CD14-positive monocyte (primary cell): ENCODE measurements around the gene KRT72. TPM values are rescaled to one million over a fixed set of nuclear protein-coding genes. Genes with fewer than 3 reads are reported as not detected.

Source experiments
- DNase-seq, 3 donors: peaks; one replicate each; pipeline ENCODE4 v3.0.0-alpha.2; 2011 to 2022
- H2AFZ ChIP-seq: 2 replicates; pipeline ENCODE4 v1.6.0; 2012; ENCODE audit warnings: mild to moderate bottlenecking, low read depth, low read length, inconsistent platforms; ENCODE audit not compliant: insufficient read depth, poor library complexity, severe bottlenecking
- H3K27ac ChIP-seq, 2 donors: 1 replicate in 1 of 2; 2 replicates in 1 of 2; pipeline ENCODE4 v1.5.1; 2012 to 2013; ENCODE audit warnings: low read length in 2 of 2, control low read depth in 1 of 2, inconsistent platforms in 1 of 2, low read depth in 1 of 2, mild to moderate bottlenecking in 1 of 2
- H3K27me3 ChIP-seq, 2 donors: one replicate each; pipeline versions ENCODE4 v1.6.0 to v1.6.1; 2011 to 2013; ENCODE audit warnings: low read length in 2 of 2; ENCODE audit not compliant: control insufficient read depth in 2 of 2, insufficient read depth in 2 of 2
- H3K36me3 ChIP-seq, 2 donors: replicated peaks in 1 of 2; 1 replicate in 1 of 2; 2 replicates in 1 of 2; pipeline versions ENCODE4 v1.5.1 to v1.6.1; 2012 to 2013; ENCODE audit warnings: low read length in 2 of 2, control low read depth in 1 of 2, inconsistent platforms in 1 of 2, mild to moderate bottlenecking in 1 of 2; ENCODE audit not compliant: insufficient read depth in 2 of 2, control insufficient read depth in 1 of 2
- H3K4me1 ChIP-seq, 2 donors: 1 replicate in 1 of 2; 2 replicates in 1 of 2; pipeline versions ENCODE4 v1.5.1 to v1.6.1; 2012 to 2013; ENCODE audit warnings: low read length in 2 of 2, control low read depth in 1 of 2, inconsistent platforms in 1 of 2, mild to moderate bottlenecking in 1 of 2, moderate library complexity in 1 of 2; ENCODE audit not compliant: insufficient read depth in 2 of 2, control insufficient read depth in 1 of 2
- H3K4me2 ChIP-seq: replicated peaks from 2 replicates; pipeline ENCODE3; 2012; ENCODE audit warnings: low read length, moderate library complexity, mild to moderate bottlenecking; ENCODE audit not compliant: poor library complexity, severe bottlenecking; ENCODE audit errors: extremely low read depth
- H3K4me3 ChIP-seq, 3 experiments: fragments of 200-600 bp in 1 of 3; sonication (generic) in 1 of 3; replicated peaks in 1 of 3; 1 replicate in 2 of 3; 2 replicates in 1 of 3; pipeline ENCODE4 v1.5.1; 2011 to 2013; ENCODE audit warnings: low read length in 3 of 3, mild to moderate bottlenecking in 3 of 3, control low read depth in 2 of 3, low read depth in 2 of 3, inconsistent platforms in 1 of 3, moderate library complexity in 1 of 3
- H3K79me2 ChIP-seq: 2 replicates; pipeline ENCODE4 v1.6.0; 2012; ENCODE audit warnings: mild to moderate bottlenecking, control low read depth, inconsistent platforms, low read length, moderate library complexity; ENCODE audit not compliant: insufficient read depth
- H3K9ac ChIP-seq: 2 replicates; pipeline ENCODE4 v1.6.0; 2017; ENCODE audit warnings: low read length, mild to moderate bottlenecking; ENCODE audit not compliant: insufficient read depth, poor library complexity, severe bottlenecking
- H3K9me3 ChIP-seq, 2 donors: replicated peaks in 1 of 2; 1 replicate in 1 of 2; 2 replicates in 1 of 2; pipeline versions ENCODE4 v1.5.1 to v1.6.1; 2012 to 2013; ENCODE audit warnings: low read length in 2 of 2, control low read depth in 1 of 2; ENCODE audit not compliant: control insufficient read depth in 1 of 2, insufficient read depth in 1 of 2
- H4K20me1 ChIP-seq: 2 replicates; pipeline ENCODE4 v1.6.0; 2012; ENCODE audit warnings: mild to moderate bottlenecking, low read length, control low read depth, moderate library complexity; ENCODE audit not compliant: insufficient read depth
- H3K27ac Mint-ChIP-seq, 7 donors: one replicate each; pipeline ENCODE4 v1.8.0; 2020; ENCODE audit warnings: mild to moderate bottlenecking in 7 of 7, mixed read lengths in 7 of 7, moderate library complexity in 6 of 7, inconsistent platforms in 2 of 7
- H3K27me3 Mint-ChIP-seq, 3 donors: one replicate each; pipeline ENCODE4 v1.8.0; 2021 to 2022; ENCODE audit warnings: low read depth in 3 of 3, mild to moderate bottlenecking in 3 of 3, mixed read lengths in 3 of 3, moderate library complexity in 3 of 3, inconsistent platforms in 1 of 3
- H3K36me3 Mint-ChIP-seq, 2 donors: one replicate each; pipeline ENCODE4 v1.8.0; 2020; ENCODE audit warnings: mixed read lengths in 2 of 2, inconsistent platforms in 1 of 2, mild to moderate bottlenecking in 1 of 2
- H3K4me1 Mint-ChIP-seq: one replicate; pipeline ENCODE4 v1.8.0; 2020; ENCODE audit warnings: mild to moderate bottlenecking, mixed read lengths
- H3K4me3 Mint-ChIP-seq, 2 donors: one replicate each; pipeline ENCODE4 v1.8.0; 2020; ENCODE audit warnings: mild to moderate bottlenecking in 2 of 2, mixed read lengths in 2 of 2, moderate library complexity in 1 of 2
- H3K9me3 Mint-ChIP-seq, 7 donors: one replicate each; pipeline ENCODE4 v1.8.0; 2020 to 2022; ENCODE audit warnings: mixed read lengths in 7 of 7, mild to moderate bottlenecking in 6 of 7, moderate library complexity in 6 of 7, inconsistent platforms in 2 of 7
- WGBS: methylation state at CpG from one replicate; pipeline ENCODE4 v1.1.5; 2013; ENCODE audit warnings: missing lambda C conversion rate; ENCODE audit not compliant: insufficient coverage; 5-methylcytosine and 5-hydroxymethylcytosine counted together
- intact Hi-C, 2 donors: fragments of 100-400 bp; cut with micrococcal nuclease; formaldehyde crosslinking; loops; one replicate each; pipeline versions ENCODE4 v1.15.0 to v1.15.1; 2023
- polyA plus RNA-seq, 3 donors: library from polyadenylated mRNA; depleted of rRNA in 1 of 3; unstranded in 2 of 3; stranded (reverse) in 1 of 3; fragments of 300-500 nt in 2 of 3; fragments of >200 nt in 1 of 3; fragmentation: Illumina TruSeq in 2 of 3; gene quantifications; 1 replicate in 2 of 3; 2 replicates in 1 of 3; pipeline ENCODE4 v1.2.3, GENCODE V29; 2012 to 2021
- TF ChIP-seq, protein P1 (sequence below): fragments of 200-600 bp; IDR thresholded peaks from one replicate; pipeline ENCODE4 v1.8.0; 2022; ENCODE audit warnings: antibody characterized with exemption, mild to moderate bottlenecking

Gene KRT72
- polyA plus RNA-seq, 3 donors = not detected

DNA sequence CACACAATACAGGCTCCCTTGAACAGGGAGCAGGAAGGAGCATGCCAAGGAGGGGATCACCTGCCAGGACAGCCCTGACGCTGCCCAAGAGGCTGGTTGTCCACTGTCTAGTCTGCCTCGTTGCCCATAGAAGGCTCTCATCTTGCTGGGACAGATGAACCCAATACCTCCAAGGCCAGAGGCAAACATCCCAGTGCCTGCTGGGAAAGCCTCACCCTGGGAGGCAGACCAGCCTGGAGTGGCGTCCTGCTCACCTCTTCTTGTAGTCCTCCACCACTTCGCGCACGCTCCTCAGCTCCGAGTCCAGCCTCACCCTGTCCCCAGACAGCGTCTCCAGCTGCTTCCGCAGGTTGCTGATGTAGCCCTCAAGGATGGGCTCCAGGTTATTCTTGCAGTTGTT, 14.6 kb upstream of the KRT72 start:
- Histone ChIP-seq H3K27me3 (no peaks in the 10 kb centered on the region), H3K4me1 (peaks cover 10% of the 10 kb centered on the region in 2 donors), H4K20me1 (no peaks in the 10 kb centered on the region), H3K9me3 (no peaks in the 10 kb centered on the region), H3K27ac (no peak overlapping the region), H3K4me2 (no peak overlapping the region), H3K4me3 (no peak overlapping the region), H3K36me3 (no peaks in the 10 kb centered on the region), H2AFZ (no peak overlapping the region), H3K79me2 (no peaks in the 10 kb centered on the region), H3K9ac (no peak overlapping the region)
- H3K27me3 Mint-ChIP-seq = peaks cover under 1 to 2% (median 2%) of the 10 kb centered on the region in 3 donors
- TF ChIP-seq, protein P1, sequence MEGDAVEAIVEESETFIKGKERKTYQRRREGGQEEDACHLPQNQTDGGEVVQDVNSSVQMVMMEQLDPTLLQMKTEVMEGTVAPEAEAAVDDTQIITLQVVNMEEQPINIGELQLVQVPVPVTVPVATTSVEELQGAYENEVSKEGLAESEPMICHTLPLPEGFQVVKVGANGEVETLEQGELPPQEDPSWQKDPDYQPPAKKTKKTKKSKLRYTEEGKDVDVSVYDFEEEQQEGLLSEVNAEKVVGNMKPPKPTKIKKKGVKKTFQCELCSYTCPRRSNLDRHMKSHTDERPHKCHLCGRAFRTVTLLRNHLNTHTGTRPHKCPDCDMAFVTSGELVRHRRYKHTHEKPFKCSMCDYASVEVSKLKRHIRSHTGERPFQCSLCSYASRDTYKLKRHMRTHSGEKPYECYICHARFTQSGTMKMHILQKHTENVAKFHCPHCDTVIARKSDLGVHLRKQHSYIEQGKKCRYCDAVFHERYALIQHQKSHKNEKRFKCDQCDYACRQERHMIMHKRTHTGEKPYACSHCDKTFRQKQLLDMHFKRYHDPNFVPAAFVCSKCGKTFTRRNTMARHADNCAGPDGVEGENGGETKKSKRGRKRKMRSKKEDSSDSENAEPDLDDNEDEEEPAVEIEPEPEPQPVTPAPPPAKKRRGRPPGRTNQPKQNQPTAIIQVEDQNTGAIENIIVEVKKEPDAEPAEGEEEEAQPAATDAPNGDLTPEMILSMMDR = no peak
- intact Hi-C loops = no loop called here
- H3K4me1 Mint-ChIP-seq = peaks cover 6% of the 10 kb centered on the region
- peak overlapping the region in 2 of 7 donors; percentile 61 to 88 for H3K27ac Mint-ChIP-seq
- 80% methylated on average over 9 of the region's 9 CpGs for WGBS
- peaks cover 0 to 3% (median 0%) of the 10 kb centered on the region in 7 donors for H3K9me3 Mint-ChIP-seq
- no peak overlapping the region for H3K4me3 Mint-ChIP-seq
- no peaks in the 10 kb centered on the region for H3K36me3 Mint-ChIP-seq
- no peak for DNase-seq

DNA sequence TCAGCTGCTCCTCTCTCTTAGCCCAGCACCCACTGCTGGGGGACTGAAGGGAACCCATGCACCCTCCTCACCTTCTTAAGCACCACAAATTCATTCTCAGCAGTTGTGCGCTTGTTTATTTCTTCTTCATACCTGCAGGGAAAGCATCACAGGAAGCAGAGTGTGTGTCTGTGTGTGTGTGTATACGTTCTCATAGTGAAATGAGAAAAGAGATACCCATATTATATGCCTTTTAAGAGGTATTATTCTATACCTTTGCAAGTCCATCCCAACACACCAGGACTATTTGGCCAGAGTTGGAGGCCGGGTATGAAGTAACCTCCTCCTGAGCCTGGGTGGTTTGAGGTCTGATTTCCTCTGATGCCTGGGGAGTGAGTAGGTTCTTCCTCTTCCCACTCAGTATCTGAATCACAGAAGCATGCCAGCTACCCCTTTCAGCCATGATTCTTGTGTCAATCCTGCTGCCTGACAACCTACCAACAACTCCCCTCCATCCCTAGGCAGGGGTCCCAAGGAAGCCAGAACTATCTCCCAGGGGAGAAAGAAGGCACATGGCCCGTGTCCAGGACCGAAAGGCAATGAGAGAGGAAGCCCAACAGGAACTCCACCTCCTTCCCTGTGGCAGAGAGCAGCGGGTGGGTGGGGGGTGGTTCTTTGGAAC, 14.1 kb upstream of the KRT72 start:
- H3K9me3 Mint-ChIP-seq = peaks cover 0 to 3% (median 0%) of the 10 kb centered on the region in 7 donors
- Histone ChIP-seq H3K9ac (no peak overlapping the region), H3K4me3 (no peak overlapping the region), H3K79me2 (no peaks in the 10 kb centered on the region), H4K20me1 (no peaks in the 10 kb centered on the region), H2AFZ (peak overlapping the region; percentile 59), H3K4me1 (peaks cover 10% of the 10 kb centered on the region in 2 donors), H3K9me3 (no peaks in the 10 kb centered on the region), H3K27me3 (no peaks in the 10 kb centered on the region), H3K4me2 (no peak overlapping the region), H3K36me3 (no peaks in the 10 kb centered on the region), H3K27ac (no peak overlapping the region)
- TF ChIP-seq, protein P1 = no peak
- WGBS = no CpG with 5 or more reads among the region's 6 CpGs
- H3K4me3 Mint-ChIP-seq = peak overlapping the region in 1 of 2 donors; percentile 66
- peaks cover 4 to 6% (median 6%) of the 10 kb centered on the region in 3 donors for H3K27me3 Mint-ChIP-seq
- DNase-seq = no peak
- no peaks in the 10 kb centered on the region for H3K36me3 Mint-ChIP-seq
- H3K4me1 Mint-ChIP-seq = peaks cover 6% of the 10 kb centered on the region
- intact Hi-C loops = no loop called here
- H3K27ac Mint-ChIP-seq = peak overlapping the region in 1 of 7 donors; percentile 61
